HG03460 (cell line): Measurements from ENCODE around the gene EYA2.
"Not testable (repeated sequence)": the region's sequence is repeated elsewhere in the genome, so short reads cannot be mapped to it uniquely, and the experiment has no call there.

Source experiments
- ATAC-seq: cut with Tn5 transposase; IDR thresholded peaks from one replicate; pipeline ENCODE4 v1.9.1; 2021; ENCODE audit not compliant: unreplicated experiment

The EYA2 gene

DNA sequence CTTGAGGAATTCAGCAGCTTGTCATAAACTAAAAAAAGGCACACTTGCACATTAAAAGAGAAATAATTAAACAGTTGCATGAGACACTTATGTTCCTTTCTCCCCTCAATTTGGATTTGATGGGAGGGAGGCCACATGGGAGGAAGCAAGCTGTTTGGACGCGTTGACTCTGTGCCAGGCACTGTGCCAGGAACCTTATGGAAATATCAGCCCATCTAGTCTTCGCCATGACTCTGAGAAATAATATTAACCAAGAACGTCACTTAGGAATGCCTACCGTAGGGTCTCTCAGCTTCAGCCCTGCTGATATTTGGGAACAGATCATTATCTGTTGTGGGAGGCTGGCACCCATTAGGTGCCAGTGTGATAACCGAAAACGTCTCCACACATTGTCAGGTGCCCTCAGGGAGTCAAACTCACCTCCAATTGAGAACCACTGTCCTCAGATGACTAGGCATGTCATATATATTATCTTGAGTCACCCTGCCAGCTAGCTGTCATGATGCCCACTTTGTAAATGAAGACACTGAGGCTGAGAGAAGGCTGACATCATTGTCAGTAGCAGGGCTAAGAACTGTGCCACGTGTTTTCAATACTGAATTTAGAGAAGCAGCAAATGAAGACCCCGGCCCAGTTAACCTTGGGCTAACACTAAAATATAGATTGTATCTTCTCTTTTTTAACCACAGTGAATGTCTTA lies 36.1 kb downstream of the EYA2 start:
- no peak for ATAC-seq

DNA sequence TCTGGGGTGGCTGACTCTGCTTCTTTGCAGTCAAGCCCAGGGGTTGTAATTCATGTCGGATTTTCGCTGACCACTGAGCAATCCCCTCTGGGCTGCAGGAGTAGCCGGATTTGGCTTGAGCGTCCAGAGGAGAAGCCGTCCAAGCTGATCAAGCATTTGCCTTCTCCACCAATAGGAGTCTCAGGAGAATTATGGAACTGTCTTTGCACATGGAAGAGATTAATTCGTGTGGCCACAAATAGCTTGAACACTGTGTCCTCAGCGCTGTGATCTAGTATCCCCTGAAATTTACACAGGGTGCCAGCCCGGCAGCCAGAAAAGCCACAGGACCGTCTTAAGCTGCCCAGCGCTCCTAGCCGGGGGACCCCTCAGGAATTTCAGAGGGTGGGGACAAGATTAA lies 37.1 kb downstream of the EYA2 start:
- no peak for ATAC-seq

DNA sequence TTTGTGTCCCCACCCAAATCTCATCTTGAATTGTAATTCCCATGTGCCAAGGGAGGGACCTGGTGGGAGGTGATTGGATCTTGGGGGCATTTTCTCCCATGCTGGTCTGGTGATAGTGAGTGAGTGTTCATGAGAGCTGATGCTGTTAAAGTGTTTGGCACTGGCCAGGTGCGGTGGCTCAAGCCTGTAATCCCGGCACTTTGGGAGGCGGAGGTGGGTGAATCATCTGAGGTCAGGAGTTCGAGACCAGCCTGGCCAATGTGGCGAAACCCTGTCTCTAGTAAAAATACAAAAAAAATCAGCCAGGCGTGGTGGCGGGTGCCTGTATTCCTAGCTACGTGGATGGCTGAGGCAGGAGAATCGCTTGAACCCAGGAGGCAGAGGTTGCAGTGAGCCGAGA lies 37.8 kb downstream of the EYA2 start:
- not testable (repeated sequence) for ATAC-seq

DNA sequence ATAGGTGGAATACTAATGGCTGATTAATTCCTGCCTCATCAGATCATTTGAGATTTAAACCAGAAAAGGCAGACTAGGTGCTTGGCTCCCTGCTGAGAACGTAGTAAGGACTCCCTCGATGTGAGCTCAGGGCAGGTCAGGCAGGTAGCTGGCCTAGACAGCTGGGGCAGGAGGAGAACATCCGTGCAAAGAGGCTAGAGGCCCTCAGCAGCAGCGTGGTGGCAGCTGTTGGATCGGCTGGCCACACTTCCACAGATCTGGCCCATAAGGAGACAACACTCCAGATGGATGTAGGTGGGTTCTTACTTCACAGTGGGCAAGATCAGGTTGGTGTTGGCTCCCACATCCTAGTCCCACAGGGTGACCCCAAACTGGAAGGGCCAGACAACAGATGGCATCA lies 38.5 kb downstream of the EYA2 start:
- no peak for ATAC-seq

DNA sequence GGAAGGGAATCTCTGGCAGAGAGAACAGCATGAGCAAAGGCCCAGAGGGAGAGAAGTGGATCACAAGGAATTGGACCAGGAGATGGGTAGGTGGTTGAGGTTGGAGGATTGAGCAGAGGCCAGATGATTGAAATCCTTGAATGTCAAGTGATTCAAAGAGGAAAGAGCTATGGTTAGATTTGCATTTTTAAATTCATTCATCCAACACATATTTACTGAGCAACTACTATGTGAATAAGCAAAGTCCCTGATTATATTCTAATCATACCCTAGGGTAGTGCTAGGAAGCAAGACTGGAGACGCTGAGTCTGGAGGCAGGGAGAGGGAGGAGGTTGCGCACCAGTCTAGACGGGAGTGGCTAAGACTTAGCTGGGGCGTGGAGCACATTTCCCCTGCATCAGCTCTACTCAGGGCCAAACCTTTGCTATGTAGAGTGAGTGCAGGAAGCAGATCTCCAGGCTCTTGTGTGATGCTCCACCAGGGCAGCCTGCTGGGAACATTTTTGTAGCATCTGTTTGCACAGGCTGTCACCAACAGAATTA lies 40.2 kb downstream of the EYA2 start:
- no peak for ATAC-seq

DNA sequence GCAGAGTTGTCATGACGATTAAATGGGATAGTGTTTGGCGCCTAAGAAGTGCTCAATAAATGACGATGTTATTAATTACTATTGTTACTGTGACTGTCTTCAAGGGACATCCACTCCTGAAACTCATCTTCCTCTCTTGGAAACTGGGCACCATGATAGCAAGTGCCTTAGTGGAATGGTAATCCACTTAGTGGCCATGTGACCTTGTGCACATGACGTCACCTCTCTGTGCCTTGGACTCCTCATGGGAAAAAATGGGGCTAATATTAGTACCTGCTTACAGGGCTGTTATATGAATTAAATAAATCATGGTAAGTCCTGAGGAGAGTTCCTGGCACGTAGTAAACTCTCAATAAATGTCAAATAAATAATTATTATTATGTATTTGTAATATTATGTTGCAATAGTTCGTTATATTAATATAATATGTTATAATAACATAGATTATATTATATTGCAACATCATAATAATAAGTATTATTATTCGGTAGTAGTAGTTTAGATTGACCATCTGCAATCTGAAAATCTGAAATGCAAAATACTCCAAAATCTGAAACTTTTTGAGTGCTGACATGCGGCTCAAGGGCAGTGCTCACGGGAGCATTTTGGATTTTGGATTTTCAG lies 40.9 kb downstream of the EYA2 start:
- no peak for ATAC-seq

DNA sequence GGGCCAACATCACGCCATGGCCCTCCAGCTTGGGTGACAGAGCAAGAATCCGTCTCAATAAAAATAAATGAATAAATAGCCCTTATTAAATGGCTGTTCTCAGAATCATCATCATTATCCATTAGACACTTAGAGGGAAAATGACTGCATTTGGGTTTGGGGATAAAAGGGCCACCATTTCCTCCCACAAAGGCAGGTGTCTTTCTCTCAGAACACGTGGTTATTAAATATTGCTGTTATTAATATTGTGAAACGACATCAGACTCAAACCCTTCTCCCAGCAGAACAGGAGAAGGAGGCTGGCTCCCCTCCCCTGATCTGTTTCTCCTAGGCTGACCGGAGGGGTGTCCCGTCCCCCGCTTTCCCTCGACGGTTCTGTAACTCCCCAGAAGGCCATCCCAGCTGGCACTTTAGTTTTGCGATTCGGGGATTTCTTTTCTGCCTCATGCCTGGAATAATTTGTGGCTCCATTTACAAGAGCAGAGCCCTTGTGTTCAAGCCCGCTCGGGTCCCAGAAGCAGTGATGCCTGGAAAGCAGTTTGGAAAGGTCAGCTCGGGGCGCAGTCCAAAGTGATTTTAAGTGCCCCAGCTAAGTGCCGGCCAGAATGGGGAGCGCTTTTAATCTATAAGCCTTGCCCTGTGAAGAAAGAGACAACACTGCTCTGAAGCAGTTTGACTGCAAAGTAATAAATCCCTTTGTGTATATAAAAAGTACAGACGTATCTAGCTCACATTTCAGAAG lies 41.9 kb downstream of the EYA2 start:
- ATAC-seq: no peak

DNA sequence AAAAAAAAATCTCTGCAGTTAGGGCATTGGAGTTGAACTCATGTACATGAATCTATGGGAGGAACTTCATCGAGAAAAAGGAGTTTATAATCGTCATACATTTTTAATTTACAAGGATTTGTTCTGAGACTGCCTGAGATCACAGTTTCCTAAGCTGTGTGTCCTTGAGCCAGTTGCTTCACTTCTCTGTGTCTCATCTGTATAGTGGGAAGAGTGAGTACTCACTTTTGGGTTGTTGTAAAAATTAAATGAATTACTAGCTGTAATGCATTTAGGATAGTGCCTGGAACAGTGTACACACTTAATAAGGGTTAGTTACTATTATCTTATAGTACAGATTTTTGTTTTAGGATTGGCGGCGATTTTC lies 42.5 kb downstream of the EYA2 start:
- ATAC-seq: no peak

DNA sequence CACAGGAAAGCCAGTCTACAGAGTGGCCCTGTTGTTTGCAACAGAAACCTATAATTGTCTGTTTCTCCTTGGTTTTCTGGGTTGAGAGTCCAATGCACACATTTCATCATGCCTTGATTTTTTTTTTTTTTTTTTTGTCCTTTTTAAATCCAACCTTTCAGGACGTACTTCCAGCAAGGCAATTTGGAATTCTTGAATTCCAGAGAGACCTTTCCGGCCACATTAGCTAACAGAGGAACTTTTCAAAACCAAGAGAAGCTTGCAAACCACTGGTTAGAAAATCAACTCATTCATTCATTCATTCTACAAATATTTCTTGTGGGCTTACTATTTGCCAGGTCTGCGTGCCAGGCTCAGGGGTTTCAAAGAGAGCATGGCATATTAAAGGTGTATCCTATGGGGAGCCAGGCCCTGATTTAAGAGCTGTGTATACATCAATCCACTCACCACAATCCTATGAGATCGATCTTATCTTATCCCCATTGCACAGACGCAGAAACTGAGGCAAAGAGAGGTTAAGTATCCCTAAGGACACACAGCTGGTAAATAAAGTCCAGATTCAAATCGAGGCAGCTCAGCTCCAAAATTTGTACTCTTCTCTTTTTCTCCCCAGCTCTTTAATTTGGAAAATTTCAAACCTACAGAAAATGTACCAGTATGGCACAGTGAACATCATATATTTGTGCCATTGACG lies 43.0 kb downstream of the EYA2 start:
- no peak for ATAC-seq

DNA sequence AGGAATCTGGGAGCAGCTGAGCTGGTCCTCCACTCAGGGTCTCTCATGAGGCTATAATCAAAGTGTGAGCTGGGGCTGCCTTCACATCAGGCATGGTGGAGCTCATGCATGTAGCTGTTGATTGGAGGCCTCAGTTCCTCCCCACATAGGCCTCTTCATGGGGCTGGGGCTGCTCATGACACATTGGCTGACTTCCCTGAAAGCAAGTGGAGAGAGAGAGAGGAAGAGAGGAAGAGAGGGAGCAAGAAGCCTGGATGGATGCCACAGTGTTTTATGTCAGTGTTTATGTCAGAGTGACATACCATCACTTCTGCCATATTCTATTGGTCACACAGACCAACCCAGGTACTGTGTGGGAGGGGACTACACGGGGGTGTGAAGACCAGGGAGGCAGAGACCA lies 43.8 kb downstream of the EYA2 start:
- ATAC-seq: no peak

DNA sequence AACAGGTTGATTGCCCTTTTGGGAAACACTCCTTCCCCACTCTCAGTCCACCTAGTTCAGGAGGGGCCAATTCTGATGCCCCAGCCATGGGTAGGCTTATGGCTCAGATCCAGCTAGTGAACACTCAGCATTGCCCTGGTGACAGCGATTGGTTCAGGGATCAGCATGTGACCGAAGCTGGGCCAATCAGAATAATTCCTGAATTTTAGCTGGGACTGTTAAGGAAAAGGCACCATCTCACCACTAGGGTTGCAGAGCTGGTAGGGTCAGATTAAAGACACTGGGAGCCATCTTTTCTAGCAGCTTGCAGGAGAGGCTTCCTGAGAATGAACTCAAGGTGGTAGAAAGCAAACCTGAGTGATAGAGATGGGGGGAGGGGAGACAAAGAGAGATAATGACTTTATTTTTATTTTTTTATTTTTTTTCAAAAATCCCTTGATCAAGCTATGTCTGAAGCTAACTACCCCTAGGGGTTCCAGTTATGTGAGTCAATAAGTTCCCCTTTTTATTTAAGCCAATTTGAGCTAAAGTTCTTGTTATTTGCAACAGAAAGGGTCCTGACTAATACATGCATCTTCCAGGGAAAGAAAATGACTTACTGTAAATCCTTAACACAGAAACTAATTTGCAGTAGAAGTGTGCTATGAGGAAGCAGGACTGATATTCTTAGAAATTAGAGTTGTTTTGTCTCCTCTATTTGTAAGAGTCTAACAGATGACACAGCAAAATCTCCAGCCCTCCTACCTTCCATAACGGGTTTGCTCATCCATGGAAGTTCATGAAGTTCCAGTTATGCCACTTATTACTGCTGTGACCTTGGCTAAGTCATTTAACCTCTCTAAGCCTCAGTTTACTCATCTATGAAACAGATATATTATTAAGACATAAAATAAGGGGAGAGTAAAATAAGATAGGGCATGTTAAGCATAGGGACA lies 44.7 kb downstream of the EYA2 start:
- ATAC-seq: no peak

DNA sequence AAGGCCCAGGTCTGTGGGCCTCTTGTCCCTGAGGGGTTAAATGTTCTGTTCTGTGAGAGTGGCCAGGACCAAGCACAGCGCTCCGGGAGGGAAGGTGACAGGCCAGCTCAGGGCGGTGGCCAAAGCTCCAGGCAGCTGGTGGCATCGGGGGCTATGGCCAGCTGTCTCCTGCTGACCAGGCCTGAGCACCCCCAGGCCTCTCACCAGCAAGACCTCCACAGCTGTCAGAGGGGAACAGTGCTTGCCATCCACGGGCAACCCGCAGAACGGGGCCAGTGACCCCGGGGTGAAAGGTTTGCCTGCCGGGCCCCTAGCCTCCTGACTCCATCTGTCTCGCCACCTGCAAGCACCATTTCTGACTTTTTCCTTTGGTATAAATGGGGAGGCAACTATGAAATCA lies 46.0 kb downstream of the EYA2 start:
- ATAC-seq: no peak

DNA sequence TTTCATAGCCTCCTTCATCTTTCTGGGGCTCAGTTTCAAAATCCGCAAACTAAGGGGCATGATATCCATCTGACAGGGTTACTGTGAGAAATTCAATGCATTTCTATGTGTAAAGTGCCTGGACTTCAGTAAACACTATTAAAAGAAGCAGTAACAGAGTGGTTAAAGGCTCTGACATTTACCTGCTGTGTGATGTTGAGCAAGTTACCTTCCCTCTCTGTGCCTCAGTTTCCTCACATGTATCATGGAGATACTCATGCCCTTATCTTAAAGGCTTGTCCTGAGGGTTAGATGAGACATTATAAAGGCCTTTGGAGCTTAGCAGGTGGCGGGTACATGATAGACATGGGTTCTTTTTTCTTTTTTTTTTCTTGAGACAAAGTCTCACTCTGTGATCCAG lies 46.8 kb downstream of the EYA2 start:
- no peak for ATAC-seq

DNA sequence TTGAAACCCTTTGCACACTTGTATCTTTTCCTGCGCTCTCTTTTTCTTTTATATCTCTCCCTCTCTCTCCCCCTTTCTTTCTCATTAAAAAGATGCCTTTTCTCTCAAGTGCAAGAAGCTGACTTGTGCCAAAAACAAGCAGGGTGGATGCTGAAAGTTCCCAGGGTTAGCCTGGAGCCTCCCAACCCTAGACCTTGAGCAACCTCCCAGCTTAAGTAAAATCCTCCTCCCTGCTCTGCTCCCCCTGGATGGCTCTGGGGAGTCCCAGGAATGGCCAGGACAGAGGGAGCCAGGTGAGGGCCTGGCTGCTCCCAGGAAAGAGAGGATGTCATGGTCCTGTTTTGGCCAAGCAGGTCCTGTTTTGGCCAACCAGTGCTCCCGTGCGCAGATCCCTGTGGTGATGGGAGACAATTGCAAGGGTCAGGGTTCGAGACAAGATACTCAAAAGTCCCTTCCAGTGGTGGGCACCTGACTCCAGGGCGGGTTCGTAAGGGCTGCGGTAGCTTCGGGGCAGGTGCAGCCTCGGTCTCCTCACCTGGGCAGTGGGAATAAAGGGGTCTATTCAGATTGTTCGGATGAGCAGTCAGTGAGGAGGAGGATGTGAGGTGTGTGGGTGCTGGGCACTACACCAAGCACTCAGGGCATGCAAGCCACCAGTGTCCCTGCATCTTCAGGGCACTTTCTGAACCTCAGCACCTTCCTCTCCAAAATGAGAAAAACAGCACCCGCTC lies 49.4 kb downstream of the EYA2 start:
- ATAC-seq: no peak

DNA sequence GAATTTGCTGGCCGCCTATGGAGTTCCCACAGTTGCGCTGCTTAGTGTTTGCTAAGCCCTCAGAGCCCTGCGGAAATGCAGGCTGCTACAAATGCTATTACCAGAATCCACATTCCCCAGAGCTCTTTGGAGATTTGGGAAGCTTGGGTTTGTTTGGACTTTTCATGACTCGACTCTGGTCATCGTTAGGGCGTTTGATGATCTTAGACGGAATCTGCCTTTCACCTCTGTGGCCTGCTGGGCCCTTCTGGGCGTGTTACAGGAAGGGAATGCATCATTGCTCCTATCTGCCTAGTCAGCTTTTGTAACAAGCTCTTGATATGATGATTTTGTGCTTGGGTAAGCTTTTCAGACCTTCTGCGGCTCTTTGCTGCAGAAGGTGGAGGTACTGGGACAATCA lies 50.8 kb downstream of the EYA2 start:
- ATAC-seq: no peak

DNA sequence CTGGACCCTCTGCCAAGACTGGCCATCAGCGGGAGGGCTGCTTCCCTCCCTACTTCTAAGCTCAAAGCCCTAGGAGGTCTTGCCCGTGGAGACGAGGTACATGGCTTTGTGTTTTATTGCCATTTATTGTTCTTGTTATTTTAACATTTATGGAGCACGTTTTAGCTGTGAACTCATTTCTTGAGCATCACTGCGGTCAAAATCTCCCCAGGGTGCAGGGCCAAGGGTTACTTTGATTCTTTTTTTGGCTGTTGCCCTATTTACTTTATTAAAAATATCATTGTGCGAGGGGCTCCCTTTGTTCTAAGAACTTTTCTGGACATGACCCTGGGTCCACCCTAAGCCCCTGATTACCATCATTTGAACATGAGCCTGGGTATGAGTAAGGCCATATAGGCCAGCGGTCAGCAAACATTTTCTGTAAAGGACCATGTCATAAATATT lies 51.6 kb downstream of the EYA2 start:
- no peak for ATAC-seq

DNA sequence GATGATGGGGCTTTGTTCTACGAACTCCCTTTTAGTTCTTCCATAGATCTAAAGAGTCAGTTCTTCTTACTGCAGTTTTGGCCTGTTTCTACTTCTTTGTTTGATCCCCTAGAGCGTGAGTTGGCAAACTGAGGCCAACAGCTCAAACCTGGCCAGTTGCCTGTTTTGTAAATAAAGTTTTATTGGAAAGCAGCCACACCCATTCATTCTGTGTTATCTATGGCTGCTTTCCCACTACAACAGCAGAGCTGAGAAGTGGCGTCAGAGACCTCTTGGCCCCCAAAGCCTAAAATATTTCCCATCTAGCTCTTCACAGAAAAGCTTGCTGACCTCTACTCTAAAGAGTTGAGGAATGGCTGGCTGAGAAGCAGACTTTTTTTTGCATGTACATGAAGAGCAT lies 52.2 kb downstream of the EYA2 start:
- no peak for ATAC-seq

DNA sequence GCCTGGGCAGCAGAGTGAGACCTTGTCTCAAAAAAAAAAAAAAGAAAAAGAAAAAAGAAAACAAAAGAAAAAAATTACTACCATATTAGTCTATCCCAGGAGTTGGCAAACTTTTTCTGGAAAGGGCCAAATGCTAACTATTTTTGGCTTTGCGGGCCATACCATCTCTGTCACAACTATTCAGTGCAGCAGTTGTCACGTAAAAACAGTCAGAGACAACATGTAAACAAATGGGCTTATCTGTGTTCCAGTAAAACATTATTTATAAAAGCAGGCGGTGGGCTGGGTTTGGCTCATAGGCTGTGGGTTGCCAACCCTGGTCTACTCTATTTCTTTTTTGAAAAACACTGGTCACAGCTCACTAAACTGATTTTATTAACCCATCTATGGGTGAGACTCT lies 53.4 kb downstream of the EYA2 start:
- ATAC-seq: no peak

DNA sequence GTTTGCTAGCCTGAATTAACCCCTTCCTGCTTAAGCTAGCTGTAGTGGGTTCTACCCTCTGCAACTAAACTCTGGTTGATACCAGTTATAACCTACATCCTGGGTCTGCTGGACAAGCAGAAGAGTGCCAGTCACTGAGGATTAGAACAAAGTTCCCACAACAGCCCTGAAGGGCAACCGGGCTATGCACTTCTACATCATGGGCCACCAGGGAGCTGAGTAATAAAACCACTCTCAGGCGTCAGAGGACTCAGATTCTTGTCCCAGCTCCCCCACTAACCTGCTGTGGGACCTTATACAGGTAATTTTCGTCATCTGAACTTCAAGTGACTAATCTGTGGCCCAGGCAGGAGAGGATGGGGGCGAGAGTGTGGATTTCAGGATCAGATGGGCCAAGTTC lies 56.8 kb downstream of the EYA2 start:
- no peak for ATAC-seq
